Heart right ventricle (tissue), 16 donors: ENCODE data around the gene KCP. TPM values are rescaled to one million over a fixed set of nuclear protein-coding genes. Genes with fewer than 3 reads are reported as not detected.

Experiments used
- ATAC-seq, 8 donors: fragments of 200-7000 bp; cut with Tn5 transposase; one replicate each; pipeline ENCODE4 v1.9.1; 2020; ENCODE audit warnings: mild to moderate bottlenecking in 8 of 8, moderate library complexity in 8 of 8, moderate number of reproducible peaks in 1 of 8
- DNase-seq, 2 donors: peaks; one replicate each; pipeline ENCODE4 v3.0.0-alpha.2; 2020
- H3K27ac ChIP-seq, 10 donors: fragments of 200-600 bp; sonication (generic) in 2 of 10; one replicate each; pipeline versions ENCODE4 v1.5.0 to v1.8.0; 2020 to 2022; ENCODE audit warnings: mild to moderate bottlenecking in 3 of 10
- H3K27me3 ChIP-seq, 7 donors: fragments of 200-600 bp; one replicate each; pipeline ENCODE4 v1.8.0; 2021 to 2022; ENCODE audit warnings: mild to moderate bottlenecking in 2 of 7
- H3K36me3 ChIP-seq, 9 donors: fragments of 200-600 bp; sonication (generic) in 1 of 9; one replicate each; pipeline versions ENCODE4 v1.5.0 to v1.8.0; 2020 to 2022; ENCODE audit warnings: mild to moderate bottlenecking in 2 of 9
- H3K4me1 ChIP-seq, 9 donors: fragments of 200-600 bp; sonication (generic) in 1 of 9; one replicate each; pipeline versions ENCODE4 v1.5.0 to v1.8.0; 2020 to 2022; ENCODE audit warnings: mild to moderate bottlenecking in 4 of 9
- H3K4me3 ChIP-seq, 10 donors: fragments of 200-600 bp; sonication (generic) in 2 of 10; one replicate each; pipeline versions ENCODE4 v1.5.0 to v1.8.0; 2020 to 2022; ENCODE audit warnings: mild to moderate bottlenecking in 7 of 10, moderate library complexity in 2 of 10
- H3K9me3 ChIP-seq, 11 donors: fragments of 200-600 bp in 10 of 11; sonication (generic) in 2 of 11; one replicate each; pipeline versions ENCODE4 v1.5.0 to v1.8.0; 2013 to 2022; ENCODE audit warnings: mild to moderate bottlenecking in 2 of 11, control low read depth in 1 of 11, moderate library complexity in 1 of 11
- WGBS, 2 donors: extraction: QIAGEN DNeasy Blood & Tissue Kit; methylation state at CpG; one replicate each; pipeline ENCODE4 v1.1.7; 2013; ENCODE audit warnings: inconsistent platforms in 1 of 2; 5-methylcytosine and 5-hydroxymethylcytosine counted together
- intact Hi-C, 10 donors: fragments of 100-400 bp; cut with DNase I; formaldehyde crosslinking; loops; one replicate each; pipeline versions ENCODE4 v1.11.1 to v1.14.2; 2022
- polyA plus RNA-seq, 2 donors: library from polyadenylated mRNA; stranded (reverse); fragments of 200-250 nt; gene quantifications; one replicate each; pipeline ENCODE4 v1.2.3, GENCODE V29; 2013
- total RNA-seq, 10 donors: library from RNA; stranded (reverse); fragmentation: NEBNext Ultra II Directional in 3 of 10; extraction: Animal tissue kit (Norgen Biotek cat#: 25700) in 3 of 10; gene quantifications; one replicate each; pipeline versions ENCODE4 v1.2.1 to v1.2.4, GENCODE V29; 2021 to 2023
- TF ChIP-seq, protein P1 (sequence below), 9 donors: fragments of 200-600 bp; sonication (generic) in 2 of 9; IDR thresholded peaks; one replicate each; pipeline versions ENCODE4 v1.5.0 to v1.8.0; 2021 to 2022; ENCODE audit warnings: antibody characterized with exemption in 9 of 9, mild to moderate bottlenecking in 5 of 9, moderate library complexity in 1 of 9
- donor health status: Arrhythmogenic right ventricular cardiomyopathy.
- donor health status: ischemic (EF 13 %, LVEDD 7.1; RV severe dilation, severe dysfunction).
- donor health status: healthy with polysubstance abuse.
- donor health status: DM: no; HTN: yes; CAD: no.
- donor health status: DM: no; HTN: no; CAD: no.
- donor health status: ischemic (EF 25% LVEDD 6.9; RV normal size, moderate dysfunction).
- donor health status: ischemic (EF 25% LVEDD 5.7; RV mildly dilated, moderate dysfunction).
- donor health status: healthy.
- donor health status: DM: yes; HTN: yes; CAD: no.
- donor health status: Ischemic cardiomyopathy.
- donor health status: ischemic (EF 35%, LVEDD 5.7; RV mildly dilated, moderate dysfunction).
- donor health status: nonischemic (EF 11% LVEDD 7.7; RV severe dilation, severe dysfunction).
- donor health status: DM: yes; HTN: yes; CAD: no.
- donor health status: PGD.
- donor health status: ischemic (EF 29% LVEDD 5.4; RV normal size, mild dysfunction).
- donor health status: nonischemic (EF 23%, LVEDD 6.1; RV moderate dilation, normal function).

KCP gene
- total and polyA plus RNA-seq, 12 donors = 0.09 to 0.44 (median 0.27) TPM

DNA sequence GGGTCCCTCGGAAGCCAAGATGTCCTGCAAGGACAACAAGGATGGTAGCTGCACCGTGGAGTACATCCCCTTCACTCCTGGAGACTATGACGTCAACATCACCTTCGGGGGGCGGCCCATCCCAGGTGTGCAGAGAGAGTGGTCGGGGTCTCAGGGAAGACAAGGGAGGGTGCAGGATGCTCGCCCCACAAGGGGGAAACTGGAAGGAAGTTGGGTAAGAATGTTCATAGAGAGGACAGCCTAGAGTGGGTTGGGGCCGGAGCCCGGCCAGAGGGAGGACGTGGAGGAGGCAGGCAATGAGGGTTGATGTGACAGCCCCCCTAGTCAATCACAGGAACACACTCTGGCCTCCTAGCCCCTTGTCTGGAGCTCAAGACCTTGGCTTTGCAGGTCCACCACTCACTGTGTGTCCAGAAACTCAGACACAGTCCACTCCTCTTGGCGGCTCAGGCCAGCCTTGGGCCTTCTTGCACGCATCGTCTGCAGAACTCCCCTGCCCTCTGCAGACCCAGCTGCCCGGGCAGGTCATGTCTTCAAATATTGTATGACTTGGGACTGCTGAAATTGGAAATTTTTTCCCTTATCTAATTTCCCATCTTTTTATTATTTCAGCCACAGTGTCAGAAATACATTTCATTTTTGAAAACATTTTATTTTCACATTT is 63.6 kb downstream of the KCP start:
- 83 to 85% methylated on average over 14 of the region's 14 CpGs for WGBS, 2 donors
- peak in 1 of 2 donors; percentile 6 for DNase-seq

DNA sequence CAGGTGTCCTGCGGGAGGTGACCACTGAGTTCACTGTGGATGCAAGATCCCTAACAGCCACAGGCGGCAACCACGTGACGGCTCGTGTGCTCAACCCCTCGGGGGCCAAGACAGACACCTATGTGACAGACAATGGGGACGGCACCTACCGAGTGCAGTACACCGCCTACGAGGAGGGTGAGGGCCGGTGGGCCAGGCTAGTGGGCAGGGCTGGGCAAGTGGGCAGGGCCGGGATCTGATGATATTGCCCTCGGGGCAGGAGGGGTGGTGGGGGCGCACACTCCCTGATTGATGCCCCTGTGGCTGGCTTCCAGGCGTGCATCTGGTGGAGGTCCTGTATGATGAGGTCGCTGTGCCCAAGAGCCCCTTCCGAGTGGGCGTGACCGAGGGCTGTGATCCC is 64.5 kb downstream of the KCP start:
- intact Hi-C loops = no loop called here
- no peak overlapping the region for H3K27ac ChIP-seq
- DNase-seq = peak in 1 of 2 donors; percentile 9
- peaks cover 0 to 13% (median 0%) of the 10 kb centered on the region in 9 donors for H3K4me1 ChIP-seq
- H3K27me3 ChIP-seq = no peaks in the 10 kb centered on the region
- H3K9me3 ChIP-seq = no peaks in the 10 kb centered on the region
- ATAC-seq = no peak
- 80 to 85% methylated on average over 19 of the region's 19 CpGs for WGBS, 2 donors
- TF ChIP-seq, protein P1, sequence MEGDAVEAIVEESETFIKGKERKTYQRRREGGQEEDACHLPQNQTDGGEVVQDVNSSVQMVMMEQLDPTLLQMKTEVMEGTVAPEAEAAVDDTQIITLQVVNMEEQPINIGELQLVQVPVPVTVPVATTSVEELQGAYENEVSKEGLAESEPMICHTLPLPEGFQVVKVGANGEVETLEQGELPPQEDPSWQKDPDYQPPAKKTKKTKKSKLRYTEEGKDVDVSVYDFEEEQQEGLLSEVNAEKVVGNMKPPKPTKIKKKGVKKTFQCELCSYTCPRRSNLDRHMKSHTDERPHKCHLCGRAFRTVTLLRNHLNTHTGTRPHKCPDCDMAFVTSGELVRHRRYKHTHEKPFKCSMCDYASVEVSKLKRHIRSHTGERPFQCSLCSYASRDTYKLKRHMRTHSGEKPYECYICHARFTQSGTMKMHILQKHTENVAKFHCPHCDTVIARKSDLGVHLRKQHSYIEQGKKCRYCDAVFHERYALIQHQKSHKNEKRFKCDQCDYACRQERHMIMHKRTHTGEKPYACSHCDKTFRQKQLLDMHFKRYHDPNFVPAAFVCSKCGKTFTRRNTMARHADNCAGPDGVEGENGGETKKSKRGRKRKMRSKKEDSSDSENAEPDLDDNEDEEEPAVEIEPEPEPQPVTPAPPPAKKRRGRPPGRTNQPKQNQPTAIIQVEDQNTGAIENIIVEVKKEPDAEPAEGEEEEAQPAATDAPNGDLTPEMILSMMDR (IDR thresholded peaks at IDR 0.05) = no peak
- H3K4me3 ChIP-seq = no peak overlapping the region
- H3K36me3 ChIP-seq = peaks cover 0 to 100% (median 70%) of the 10 kb centered on the region in 9 donors

More for the DNA sequence above, 63.6 kb downstream of the KCP start:
- H3K4me1 ChIP-seq = peaks cover 0 to 6% (median 0%) of the 10 kb centered on the region in 9 donors
- TF ChIP-seq, protein P1 (IDR thresholded peaks at IDR 0.05) = no peak
- intact Hi-C loops = no loop called here
- no peaks in the 10 kb centered on the region for H3K9me3 ChIP-seq
- H3K36me3 ChIP-seq = peaks cover 0 to 100% (median 79%) of the 10 kb centered on the region in 9 donors
- no peak overlapping the region for H3K4me3 ChIP-seq
- H3K27me3 ChIP-seq = no peaks in the 10 kb centered on the region
- ATAC-seq = no peak
- no peak overlapping the region for H3K27ac ChIP-seq

DNA sequence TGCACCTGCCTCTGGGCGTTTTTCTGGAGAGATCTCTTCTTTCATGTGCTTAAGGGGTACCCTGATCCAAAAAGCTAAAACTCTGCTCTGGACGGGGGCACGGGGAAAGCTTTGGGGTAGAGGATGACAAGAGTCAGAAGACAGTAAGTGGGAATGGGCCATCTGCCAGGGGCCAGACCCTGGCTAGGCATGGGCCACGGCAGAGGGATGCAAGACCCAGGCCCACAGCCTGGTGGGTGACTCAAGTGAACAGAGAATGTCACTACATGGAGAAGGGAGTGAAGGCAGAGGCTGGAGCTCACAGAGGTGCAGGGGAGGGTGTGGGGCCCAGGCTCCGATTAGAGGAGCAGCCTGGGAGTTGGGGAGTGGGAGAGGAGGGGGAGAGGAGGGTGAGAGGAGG is 65.0 kb downstream of the KCP start:
- Histone ChIP-seq H3K27me3 (no peaks in the 10 kb centered on the region), H3K4me1 (peaks cover 0 to 13% (median 0%) of the 10 kb centered on the region in 9 donors), H3K4me3 (no peak overlapping the region), H3K9me3 (no peaks in the 10 kb centered on the region), H3K27ac (peak overlapping the region in 2 of 10 donors; percentile 1), H3K36me3 (peaks cover 0 to 100% (median 69%) of the 10 kb centered on the region in 9 donors)
- WGBS, 2 donors = 84 to 85% methylated on average over 5 of the region's 5 CpGs
- TF ChIP-seq, protein P1 (IDR thresholded peaks at IDR 0.05) = no peak
- no peak for ATAC-seq
- no peak for DNase-seq
- intact Hi-C loops = no loop called here

DNA sequence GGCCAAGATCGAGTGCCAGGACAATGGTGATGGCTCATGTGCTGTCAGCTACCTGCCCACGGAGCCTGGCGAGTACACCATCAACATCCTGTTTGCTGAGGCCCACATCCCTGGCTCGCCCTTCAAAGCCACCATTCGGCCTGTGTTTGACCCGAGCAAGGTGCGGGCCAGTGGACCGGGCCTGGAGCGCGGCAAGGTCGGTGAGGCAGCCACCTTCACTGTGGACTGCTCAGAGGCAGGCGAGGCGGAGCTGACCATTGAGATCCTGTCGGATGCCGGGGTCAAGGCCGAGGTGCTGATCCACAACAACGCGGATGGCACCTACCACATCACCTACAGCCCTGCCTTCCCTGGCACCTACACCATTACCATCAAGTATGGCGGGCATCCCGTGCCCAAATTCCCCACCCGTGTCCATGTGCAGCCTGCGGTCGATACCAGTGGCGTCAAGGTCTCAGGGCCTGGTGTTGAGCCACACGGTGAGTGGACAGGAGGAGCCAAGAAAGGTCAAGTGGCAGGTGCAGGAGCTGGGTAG is 65.7 kb downstream of the KCP start:
- Histone ChIP-seq H3K27ac (peak overlapping the region in 2 of 10 donors; percentile 1), H3K4me1 (peaks cover 0 to 14% (median 0%) of the 10 kb centered on the region in 9 donors), H3K36me3 (peaks cover 0 to 100% (median 73%) of the 10 kb centered on the region in 9 donors), H3K4me3 (no peak overlapping the region), H3K9me3 (no peaks in the 10 kb centered on the region), H3K27me3 (no peaks in the 10 kb centered on the region)
- intact Hi-C loops = no loop called here
- ATAC-seq (no peak), DNase-seq (peak in 1 of 2 donors; percentile 10)
- TF ChIP-seq, protein P1 (IDR thresholded peaks at IDR 0.05) = no peak
- 95% methylated on average over 25 of the region's 25 CpGs for WGBS, 2 donors
